A549 (cell line): ENCODE data around the gene BABAM2. TPM values are rescaled to one million over a fixed set of nuclear protein-coding genes. Genes with fewer than 3 reads are reported as not detected.

Experiments used
- ATAC-seq, 2 experiments: fragments of 200-7000 bp in 1 of 2; fragments of >200 bp in 1 of 2; cut with Nextera tagmentation in 1 of 2; cut with Tn5 transposase in 1 of 2; 3 replicates each; pipeline versions ENCODE4 v1.8.0 to v1.9.1; 2018 to 2020; ENCODE audit warnings: mild to moderate bottlenecking in 1 of 2, moderate library complexity in 1 of 2
- CTCF ChIA-PET: fragments of 300-600 bp; sonication (Branson Sonifier 250); formaldehyde crosslinking; extraction: SDS; loops from one replicate; lab custom pipeline; 2021; ENCODE audit warnings: antibody characterized with exemption, inconsistent platforms; lab: Yijun Ruan, JAX
- POLR2A ChIA-PET: fragments of 350-600 bp; formaldehyde crosslinking; extraction: SDS; loops from one replicate; lab custom pipeline; 2021; ENCODE audit warnings: antibody characterized with exemption, inconsistent platforms; lab: Yijun Ruan, JAX
- DNase-seq, 2 experiments: peaks; one replicate each; pipeline versions ENCODE4 v3.0.0 to v3.0.0-alpha.2; 2011 to 2016; ENCODE audit warnings: low read depth in 1 of 2, low spot score in 1 of 2
- FAIRE-seq: peaks from 2 replicates; lab custom pipeline; 2011; peaks lifted over from hg19 to GRCh38; lab: Jason Lieb, UNC
- H3K27ac ChIP-seq, 2 experiments: fragments of >200 bp; sonication (Bioruptor Twin); formaldehyde crosslinking; 3 replicates each; pipeline ENCODE4 v1.5.1; 2016 to 2017
- H3K4me1 ChIP-seq: fragments of >200 bp; sonication (Bioruptor Twin); formaldehyde crosslinking; 3 replicates; pipeline ENCODE4 v1.6.1; 2016
- H3K4me2 ChIP-seq: fragments of >200 bp; sonication (Bioruptor Twin); formaldehyde crosslinking; 3 replicates; pipeline ENCODE4 v1.6.1; 2016
- H3K4me3 ChIP-seq: fragments of >200 bp; sonication (Bioruptor Twin); formaldehyde crosslinking; 3 replicates; pipeline ENCODE4 v1.5.1; 2016
- H3K9me3 ChIP-seq: fragments of >200 bp; sonication (Bioruptor Twin); formaldehyde crosslinking; 3 replicates; pipeline ENCODE4 v1.6.1; 2016
- BHLHE40 ChIP-seq: IDR thresholded peaks from 2 replicates; pipeline ENCODE4 v1.6.1; 2012; ENCODE audit warnings: low read depth, low read length, inconsistent platforms
- FOSL2 ChIP-seq, 2 experiments: fragments of 450-650 bp in 1 of 2; fragments of >200 bp in 1 of 2; sonication (Bioruptor Twin) in 1 of 2; formaldehyde crosslinking; IDR thresholded peaks; 2 replicates each; pipeline versions ENCODE4 v1.5.0 to v1.6.1; 2016 to 2020; ENCODE audit warnings: mild to moderate bottlenecking in 1 of 2, moderate library complexity in 1 of 2
- GATA3 ChIP-seq: IDR thresholded peaks from 2 replicates; pipeline ENCODE4 v1.6.1; 2012; ENCODE audit warnings: borderline replicate concordance
- HOXA7 ChIP-seq: fragments of 250-450 bp; sonication (Bioruptor Pico); IDR thresholded peaks from 2 replicates; pipeline ENCODE4 v1.5.0; 2020; ENCODE audit warnings: mild to moderate bottlenecking, moderate library complexity
- HOXB5 ChIP-seq: fragments of 250-450 bp; sonication (Bioruptor Pico); IDR thresholded peaks from 2 replicates; pipeline ENCODE4 v1.5.0; 2020; ENCODE audit warnings: mild to moderate bottlenecking, moderate library complexity
- KDM1A ChIP-seq: fragments of 200-600 bp; sonication (generic); IDR thresholded peaks from 2 replicates; pipeline ENCODE4 v1.6.1; 2016; ENCODE audit warnings: low read depth, mild to moderate bottlenecking
- MAZ ChIP-seq: fragments of 150-350 bp; IDR thresholded peaks from 2 replicates; pipeline ENCODE4 v1.6.1; 2014; ENCODE audit warnings: antibody characterized with exemption, low read depth, low read length, borderline replicate concordance
- MYC ChIP-seq: IDR thresholded peaks from 2 replicates; pipeline ENCODE4 v1.6.1; 2012; ENCODE audit warnings: mild to moderate bottlenecking, inconsistent platforms, low read length, improper control_type of control experiment, borderline replicate concordance
- NFE2L2 ChIP-seq: fragments of 150-350 bp; conservative IDR thresholded peaks from 2 replicates; pipeline ENCODE4 v1.6.1; 2014; ENCODE audit warnings: low read length
- POLR2A ChIP-seq: IDR thresholded peaks from 2 replicates; pipeline ENCODE4 v1.6.1; 2012; ENCODE audit warnings: mild to moderate bottlenecking, low read length
- RCOR1 ChIP-seq: fragments of 150-350 bp; IDR thresholded peaks from 2 replicates; pipeline ENCODE4 v1.6.1; 2014; ENCODE audit warnings: antibody characterized with exemption, low read length, low read depth
- TFCP2L1 ChIP-seq: fragments of 250-450 bp; sonication (Bioruptor Pico); IDR thresholded peaks from 2 replicates; pipeline ENCODE4 v1.5.0; 2021; ENCODE audit warnings: mild to moderate bottlenecking
- ZC3H11A ChIP-seq: fragments of 450-650 bp; IDR thresholded peaks from 2 replicates; pipeline ENCODE4 v1.6.1; 2014; ENCODE audit warnings: antibody characterized with exemption, mild to moderate bottlenecking
- WGBS: methylation state at CpG from one replicate; pipeline ENCODE4 v1.1.6; 2017; ENCODE audit errors: missing lambda C conversion rate; 5-methylcytosine and 5-hydroxymethylcytosine counted together
- polyA plus RNA-seq, 4 experiments: library from polyadenylated mRNA; depleted of rRNA in 3 of 4; stranded (reverse); fragments of >200 nt; fragmentation: RNase III in 1 of 4; extraction: RNeasy Plus Mini Kit Qiagen cat#74134 plus additional on column Dnase treatment in 1 of 4; gene quantifications; 2 replicates in 3 of 4; 3 replicates in 1 of 4; pipeline ENCODE4 v1.2.3, GENCODE V29; 2011 to 2017
- TF ChIP-seq, protein P1 (sequence below): fragments of >200 bp; sonication (Bioruptor Twin); formaldehyde crosslinking; IDR thresholded peaks from 3 replicates; pipeline ENCODE4 v1.5.1; 2016
- TF ChIP-seq, protein P2 (sequence below): fragments of 250-450 bp; sonication (Bioruptor Pico); IDR thresholded peaks from 2 replicates; pipeline ENCODE4 v1.5.0; 2020; ENCODE audit warnings: low read depth, mild to moderate bottlenecking, moderate library complexity
- TF ChIP-seq, protein P3 (sequence below): fragments of >200 bp; sonication (Bioruptor Twin); formaldehyde crosslinking; IDR thresholded peaks from 2 replicates; pipeline ENCODE4 v1.6.1; 2016
- TF ChIP-seq, protein P4 (sequence below): IDR thresholded peaks from 2 replicates; pipeline ENCODE4 v1.6.1; 2012

BABAM2 gene
- polyA plus RNA-seq, 2 of the 4 experiments (the other 2 are of a cell fraction): 53.7 to 78.4 TPM

DNA sequence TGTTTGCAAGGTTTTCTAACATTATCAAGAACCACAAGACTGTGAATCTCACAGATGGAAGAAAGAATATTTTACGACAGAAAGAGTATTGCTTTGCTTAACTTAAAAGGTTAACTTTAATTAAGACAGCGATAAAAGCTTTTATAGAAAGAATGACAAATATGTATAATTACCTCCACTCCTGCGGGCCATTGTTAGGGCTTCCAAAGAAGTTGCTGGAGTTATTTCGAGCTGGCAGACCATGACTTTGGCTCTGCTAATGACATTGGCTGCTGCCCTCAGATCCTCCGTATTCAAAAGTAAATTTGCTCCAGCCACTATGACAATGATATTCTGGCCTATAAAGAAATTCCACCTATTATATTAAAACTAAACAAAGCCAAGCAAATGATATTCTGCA is 47.6 kb upstream of the BABAM2 start:
- DNase-seq: no peak
- ATAC-seq: no peak
- CTCF ChIA-PET: interaction anchor here (0.7 to 1.1 kb wide), 2 partner anchors 14 to 36 kb away, joined by 3 read pairs; no protein-coding TSS in a partner anchor
- POLR2A ChIA-PET: no interaction called here
- no peak for FAIRE-seq
- no peaks in the 10 kb centered on the region for H3K9me3 ChIP-seq
- H3K4me3 ChIP-seq: no peak overlapping the region
- H3K4me1 ChIP-seq: no peaks in the 10 kb centered on the region
- no peak overlapping the region for H3K27ac ChIP-seq
- 87% methylated on average over 5 of the region's 5 CpGs for WGBS
- no peak overlapping the region for H3K4me2 ChIP-seq
- TF ChIP-seq FOSL2 (IDR thresholded peaks at IDR 0.05): no peak
- TF ChIP-seq FOSL2 (CRISPR knock-in tag; IDR thresholded peaks at IDR 0.05): no peak
- no peak for TF ChIP-seq ZC3H11A
- TF ChIP-seq, protein P1, sequence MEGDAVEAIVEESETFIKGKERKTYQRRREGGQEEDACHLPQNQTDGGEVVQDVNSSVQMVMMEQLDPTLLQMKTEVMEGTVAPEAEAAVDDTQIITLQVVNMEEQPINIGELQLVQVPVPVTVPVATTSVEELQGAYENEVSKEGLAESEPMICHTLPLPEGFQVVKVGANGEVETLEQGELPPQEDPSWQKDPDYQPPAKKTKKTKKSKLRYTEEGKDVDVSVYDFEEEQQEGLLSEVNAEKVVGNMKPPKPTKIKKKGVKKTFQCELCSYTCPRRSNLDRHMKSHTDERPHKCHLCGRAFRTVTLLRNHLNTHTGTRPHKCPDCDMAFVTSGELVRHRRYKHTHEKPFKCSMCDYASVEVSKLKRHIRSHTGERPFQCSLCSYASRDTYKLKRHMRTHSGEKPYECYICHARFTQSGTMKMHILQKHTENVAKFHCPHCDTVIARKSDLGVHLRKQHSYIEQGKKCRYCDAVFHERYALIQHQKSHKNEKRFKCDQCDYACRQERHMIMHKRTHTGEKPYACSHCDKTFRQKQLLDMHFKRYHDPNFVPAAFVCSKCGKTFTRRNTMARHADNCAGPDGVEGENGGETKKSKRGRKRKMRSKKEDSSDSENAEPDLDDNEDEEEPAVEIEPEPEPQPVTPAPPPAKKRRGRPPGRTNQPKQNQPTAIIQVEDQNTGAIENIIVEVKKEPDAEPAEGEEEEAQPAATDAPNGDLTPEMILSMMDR: no peak
- no peak for TF ChIP-seq HOXA7 (CRISPR knock-in tag)
- TF ChIP-seq BHLHE40: no peak
- TF ChIP-seq, protein P2, sequence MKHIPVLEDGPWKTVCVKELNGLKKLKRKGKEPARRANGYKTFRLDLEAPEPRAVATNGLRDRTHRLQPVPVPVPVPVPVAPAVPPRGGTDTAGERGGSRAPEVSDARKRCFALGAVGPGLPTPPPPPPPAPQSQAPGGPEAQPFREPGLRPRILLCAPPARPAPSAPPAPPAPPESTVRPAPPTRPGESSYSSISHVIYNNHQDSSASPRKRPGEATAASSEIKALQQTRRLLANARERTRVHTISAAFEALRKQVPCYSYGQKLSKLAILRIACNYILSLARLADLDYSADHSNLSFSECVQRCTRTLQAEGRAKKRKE (CRISPR knock-in tag): no peak
- TF ChIP-seq MYC: no peak
- TF ChIP-seq, all 56 proteins: peak for 0

DNA sequence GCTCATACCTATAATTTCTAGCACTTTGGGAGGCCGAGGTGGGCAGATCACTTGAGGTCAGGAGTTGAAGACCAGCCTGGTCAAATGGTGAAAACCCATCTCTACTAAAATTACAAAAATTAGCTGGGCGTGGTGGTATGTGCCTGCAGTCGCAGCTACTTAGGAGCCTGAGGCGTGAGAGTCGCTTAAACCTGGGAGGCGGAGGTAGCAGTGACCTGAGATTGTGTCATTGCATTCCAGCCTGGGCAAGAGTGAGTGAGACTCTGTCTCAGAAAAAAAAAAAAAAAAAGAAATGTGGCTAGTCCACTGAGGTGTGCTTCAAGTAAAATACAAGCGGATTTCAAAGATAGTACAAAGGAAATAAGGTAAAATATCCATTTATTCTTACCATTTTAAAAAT is 46.5 kb upstream of the BABAM2 start:
- Histone ChIP-seq H3K4me1 (no peaks in the 10 kb centered on the region), H3K9me3 (no peaks in the 10 kb centered on the region), H3K27ac (no peak overlapping the region), H3K4me3 (no peak overlapping the region), H3K4me2 (no peak overlapping the region)
- CTCF ChIA-PET: interaction anchor here (1.2 kb wide), 1 partner anchor 11 kb away, joined by 4 read pairs; no protein-coding TSS in a partner anchor
- ATAC-seq: no peak
- no peak for DNase-seq
- WGBS: 89% methylated on average over 7 of the region's 7 CpGs
- TF ChIP-seq HOXB5 (CRISPR knock-in tag) (no peak), MAZ (no peak), POLR2A (no peak), RCOR1 (no peak), NFE2L2 (no peak), TFCP2L1 (CRISPR knock-in tag) (no peak)
- TF ChIP-seq, protein P3, sequence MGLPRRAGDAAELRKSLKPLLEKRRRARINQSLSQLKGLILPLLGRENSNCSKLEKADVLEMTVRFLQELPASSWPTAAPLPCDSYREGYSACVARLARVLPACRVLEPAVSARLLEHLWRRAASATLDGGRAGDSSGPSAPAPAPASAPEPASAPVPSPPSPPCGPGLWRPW: no peak
- TF ChIP-seq, protein P4, sequence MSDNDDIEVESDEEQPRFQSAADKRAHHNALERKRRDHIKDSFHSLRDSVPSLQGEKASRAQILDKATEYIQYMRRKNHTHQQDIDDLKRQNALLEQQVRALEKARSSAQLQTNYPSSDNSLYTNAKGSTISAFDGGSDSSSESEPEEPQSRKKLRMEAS: no peak
- POLR2A ChIA-PET: no interaction called here
- FAIRE-seq: no peak

DNA sequence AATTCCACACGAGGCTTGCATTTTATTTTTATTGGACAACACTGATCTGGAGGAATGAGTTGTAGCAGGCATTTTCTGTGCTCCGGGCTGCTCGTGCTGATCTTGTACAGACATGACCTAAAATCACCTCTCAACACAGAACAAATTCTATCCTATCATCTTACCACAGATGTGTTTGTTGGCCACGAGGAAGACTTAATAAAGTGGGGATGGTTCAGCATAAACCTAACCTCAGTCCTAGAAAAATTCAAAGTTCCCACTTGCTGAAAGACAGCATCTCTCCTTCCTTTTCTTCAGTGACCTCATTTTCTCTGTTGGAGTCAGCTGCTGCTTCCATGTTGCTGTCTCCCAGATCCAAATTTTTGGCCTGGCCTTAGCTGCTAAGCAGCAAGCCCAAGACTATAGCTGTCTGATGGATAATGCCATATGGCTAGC is 45.7 kb upstream of the BABAM2 start:
- Histone ChIP-seq H3K4me1 (no peaks in the 10 kb centered on the region), H3K9me3 (no peaks in the 10 kb centered on the region), H3K27ac (no peak overlapping the region), H3K4me3 (no peak overlapping the region), H3K4me2 (no peak overlapping the region)
- no peak for FAIRE-seq
- WGBS: 63% methylated on average over 4 of the region's 4 CpGs
- POLR2A ChIA-PET: no interaction called here
- TF ChIP-seq, protein P2 (CRISPR knock-in tag): no peak
- TF ChIP-seq KDM1A (no peak), GATA3 (no peak)
- CTCF ChIA-PET: interaction anchor here (1.0 to 1.2 kb wide), 2 partner anchors 10 to 90 kb away, joined by 3 to 4 read pairs; no protein-coding TSS in a partner anchor
- no peak for ATAC-seq
- DNase-seq: no peak
